Measurements from ENCODE around the gene RGMA.
"Not testable (repeated sequence)": the region's sequence is repeated elsewhere in the genome, so short reads cannot be mapped to it uniquely, and the experiment has no call there.

RGMA gene

DNA sequence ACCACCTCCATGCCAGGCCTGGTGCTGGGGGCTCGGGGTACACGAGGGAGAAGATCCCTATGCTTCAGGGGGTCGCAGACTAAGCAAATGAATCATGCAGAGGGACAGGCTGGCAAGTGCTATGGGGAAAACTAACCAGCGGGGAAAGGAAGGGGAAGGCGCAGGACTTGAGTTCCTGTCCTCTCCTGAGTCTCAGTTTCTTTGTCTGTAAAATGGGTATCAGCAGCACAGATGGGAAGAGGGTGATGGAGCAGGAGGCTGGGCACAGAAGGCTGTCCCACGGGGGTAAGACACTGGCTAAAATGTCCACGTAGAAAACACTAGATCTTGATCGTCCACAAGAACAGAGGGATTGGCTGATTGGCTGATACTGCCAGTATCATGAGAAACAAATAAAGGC lies 39.8 kb downstream of the RGMA start:
- DNase-seq, result no peak

DNA sequence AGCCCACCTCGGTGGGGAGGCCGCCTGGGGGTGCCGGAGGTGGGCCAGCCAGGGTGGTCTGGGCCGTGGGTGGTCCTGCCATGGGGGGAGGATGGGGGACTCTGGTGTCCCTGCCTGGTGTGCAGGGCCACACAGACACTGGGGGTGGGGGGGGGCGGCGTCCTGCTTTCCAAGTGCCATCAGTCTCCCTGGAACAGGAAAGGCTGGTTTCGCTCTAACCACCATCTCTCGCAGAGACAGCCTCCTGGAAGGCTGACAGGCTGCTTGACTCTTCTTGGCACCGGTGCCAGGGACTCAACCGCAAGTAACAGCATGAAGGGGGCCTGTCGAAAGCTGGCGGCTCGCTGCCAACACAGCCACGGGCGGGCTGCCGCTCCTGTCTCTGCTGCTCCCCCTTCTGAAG lies 40.3 kb downstream of the RGMA start:
- peak in 27 of 56 donors; percentile 12 to 61 (median 37) for DNase-seq

DNA sequence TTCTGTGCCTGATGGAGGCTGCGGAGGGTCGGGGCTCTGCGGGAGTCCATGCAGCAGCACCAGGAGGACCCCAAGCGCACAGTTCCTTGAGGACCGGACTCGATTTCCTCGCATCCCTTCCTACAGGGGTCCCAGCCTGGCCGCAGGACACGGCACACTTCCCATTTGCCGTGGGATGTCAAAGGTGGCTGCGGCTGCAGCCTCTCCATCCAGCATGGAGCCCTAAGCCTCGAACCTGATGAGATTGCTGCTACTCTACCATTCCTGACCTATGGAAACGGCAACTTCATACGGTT lies 40.6 kb downstream of the RGMA start:
- DNase-seq, result no peak

DNA sequence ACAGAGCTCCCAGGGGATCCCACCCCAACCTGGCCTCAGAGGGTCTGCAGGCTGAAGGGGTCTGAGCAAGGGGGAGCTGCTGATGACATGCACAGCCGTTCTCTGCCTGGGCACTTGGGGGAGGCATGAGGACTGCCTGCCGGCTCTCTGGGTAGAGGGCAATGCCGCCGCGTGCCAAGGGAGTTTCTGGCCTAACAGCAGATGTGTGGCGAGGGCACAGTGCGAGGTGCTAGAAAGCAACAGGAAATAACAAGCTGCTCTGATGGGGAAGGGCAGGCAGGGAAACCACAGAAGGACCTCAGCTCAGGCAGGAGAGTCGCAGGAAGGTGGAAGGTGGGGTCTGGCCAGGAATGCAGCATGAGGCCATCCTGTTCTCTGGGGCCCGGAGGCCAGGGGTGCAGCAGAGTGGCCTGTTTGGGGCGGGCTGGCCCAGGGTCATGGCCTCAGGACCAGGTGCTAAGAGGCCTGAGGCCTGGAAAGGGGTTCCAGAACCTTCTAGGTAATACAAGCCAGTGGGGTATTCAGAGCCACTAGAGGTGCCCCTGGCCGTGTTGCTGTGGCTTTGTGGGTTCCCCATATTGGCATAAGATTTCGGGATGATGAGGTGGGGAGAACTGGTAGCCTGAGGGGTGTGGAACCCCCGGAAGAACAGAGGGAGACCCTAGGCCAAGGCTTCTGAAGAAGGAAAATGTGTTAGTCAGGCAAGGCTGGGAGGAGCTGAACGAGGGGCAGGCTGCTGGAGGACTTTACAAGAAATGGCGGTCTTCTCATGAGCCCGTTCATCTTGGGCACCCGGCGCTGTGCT lies 41.2 kb downstream of the RGMA start:
- DNase-seq, result no peak

DNA sequence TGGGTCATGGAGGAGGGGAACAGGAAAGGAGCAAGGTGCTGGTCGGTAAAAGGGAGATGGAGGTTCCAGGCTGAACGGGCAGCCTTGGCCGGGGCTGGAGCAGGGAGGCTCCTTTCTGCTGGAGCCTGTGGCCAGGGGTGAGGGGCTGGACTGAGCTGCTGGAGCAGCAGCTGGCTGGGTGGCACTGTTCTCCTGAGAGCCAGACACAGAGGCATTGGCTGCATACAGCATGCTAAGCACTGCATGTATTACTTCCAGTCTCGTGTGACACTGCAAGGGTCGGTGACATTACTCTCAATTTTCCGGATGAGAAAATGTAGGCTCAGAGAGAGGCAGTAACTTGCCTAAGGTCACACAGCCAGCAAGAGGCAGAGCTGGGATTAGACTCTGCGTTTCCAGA lies 42.3 kb downstream of the RGMA start:
- DNase-seq, result no peak

DNA sequence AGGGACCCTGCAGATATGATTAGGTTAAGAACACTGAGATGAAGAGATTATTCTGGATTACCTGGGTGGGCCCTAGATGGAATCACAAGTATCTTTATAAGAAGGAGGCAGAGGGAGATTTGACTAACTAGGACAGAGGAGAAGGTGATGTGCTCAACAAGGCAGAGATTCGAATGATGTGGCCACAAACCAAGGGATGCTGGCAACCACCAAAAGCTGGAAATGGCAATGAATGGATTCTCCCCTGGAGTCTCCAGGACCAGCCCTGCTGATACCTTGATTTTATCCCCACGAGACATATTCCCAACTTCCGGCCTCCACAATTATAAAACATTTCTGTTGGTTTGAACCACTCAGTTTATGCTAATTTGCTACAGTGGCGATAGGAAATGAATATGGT lies 42.9 kb downstream of the RGMA start:
- no peak for DNase-seq

DNA sequence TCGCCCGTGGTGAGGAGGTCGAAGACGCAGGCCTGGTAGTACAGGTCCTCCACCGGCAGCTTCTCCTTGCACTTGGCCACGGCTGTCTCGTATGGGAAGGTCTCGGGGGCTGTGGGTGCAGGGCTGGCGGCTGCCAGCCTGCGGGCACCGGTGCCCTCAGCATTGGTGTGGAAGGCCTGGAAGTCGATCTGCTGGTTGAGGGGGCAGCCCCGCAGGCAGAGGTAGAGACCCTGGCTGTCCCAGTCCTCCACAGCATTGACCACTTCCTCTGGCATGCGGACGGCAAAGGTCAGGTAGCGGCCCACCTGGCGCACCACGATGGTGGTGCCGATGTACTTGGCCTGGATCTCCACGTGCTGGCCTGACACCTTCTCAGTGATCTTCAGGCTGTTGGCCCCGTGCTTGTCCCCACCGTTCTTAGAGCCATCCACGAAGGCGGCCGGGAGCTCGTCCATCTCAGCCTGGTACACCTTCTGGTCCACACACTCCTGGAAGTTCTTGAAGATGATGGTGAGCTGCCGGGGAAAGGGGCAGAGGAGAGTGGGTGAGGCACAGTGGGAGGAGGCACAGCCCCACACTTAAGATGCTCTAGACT lies 43.7 kb downstream of the RGMA start:
- no peak for DNase-seq

DNA sequence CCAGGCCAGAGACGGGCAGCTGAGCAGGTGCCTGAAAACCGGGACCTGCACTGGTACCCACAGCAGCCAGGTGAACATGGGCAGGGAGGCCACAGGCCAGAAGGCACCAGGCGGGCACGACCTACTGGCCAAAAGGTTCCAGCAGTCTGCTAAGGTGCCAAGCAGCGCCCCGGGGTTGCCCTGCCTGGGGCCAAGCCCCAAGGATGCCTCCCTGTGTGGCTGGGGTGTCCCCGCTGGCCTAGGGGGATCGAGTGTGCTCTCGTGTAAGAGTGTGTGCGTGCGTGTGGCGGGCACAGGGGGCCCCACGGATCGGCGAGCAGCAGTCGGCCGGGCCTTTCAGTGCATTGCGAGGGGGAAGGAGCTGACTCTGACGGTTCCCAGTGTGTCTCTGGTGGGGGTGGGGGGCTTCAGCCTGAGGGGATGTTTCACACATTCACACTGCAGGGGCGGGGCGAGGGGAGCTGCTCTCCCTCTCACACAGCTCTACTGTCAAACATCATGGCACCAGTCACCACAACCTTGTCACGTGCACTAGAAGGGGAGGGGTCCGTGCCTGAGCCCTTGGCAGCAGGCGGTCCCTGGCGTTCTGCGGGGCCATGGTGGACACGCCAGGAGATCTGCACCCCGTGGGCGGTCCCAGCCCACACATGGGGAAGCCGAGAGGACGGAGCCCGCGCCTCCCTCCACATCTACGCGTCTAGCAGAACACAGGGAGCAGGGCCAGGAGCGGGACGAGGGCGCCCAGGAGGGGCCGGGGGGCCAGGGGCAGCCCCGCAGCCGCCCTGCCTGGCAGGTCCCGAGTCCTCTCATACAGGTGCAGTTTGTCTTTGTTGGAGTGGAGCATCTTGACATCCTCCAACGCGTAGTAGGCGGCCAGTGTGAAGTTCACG lies 44.5 kb downstream of the RGMA start:
- no peak for DNase-seq

DNA sequence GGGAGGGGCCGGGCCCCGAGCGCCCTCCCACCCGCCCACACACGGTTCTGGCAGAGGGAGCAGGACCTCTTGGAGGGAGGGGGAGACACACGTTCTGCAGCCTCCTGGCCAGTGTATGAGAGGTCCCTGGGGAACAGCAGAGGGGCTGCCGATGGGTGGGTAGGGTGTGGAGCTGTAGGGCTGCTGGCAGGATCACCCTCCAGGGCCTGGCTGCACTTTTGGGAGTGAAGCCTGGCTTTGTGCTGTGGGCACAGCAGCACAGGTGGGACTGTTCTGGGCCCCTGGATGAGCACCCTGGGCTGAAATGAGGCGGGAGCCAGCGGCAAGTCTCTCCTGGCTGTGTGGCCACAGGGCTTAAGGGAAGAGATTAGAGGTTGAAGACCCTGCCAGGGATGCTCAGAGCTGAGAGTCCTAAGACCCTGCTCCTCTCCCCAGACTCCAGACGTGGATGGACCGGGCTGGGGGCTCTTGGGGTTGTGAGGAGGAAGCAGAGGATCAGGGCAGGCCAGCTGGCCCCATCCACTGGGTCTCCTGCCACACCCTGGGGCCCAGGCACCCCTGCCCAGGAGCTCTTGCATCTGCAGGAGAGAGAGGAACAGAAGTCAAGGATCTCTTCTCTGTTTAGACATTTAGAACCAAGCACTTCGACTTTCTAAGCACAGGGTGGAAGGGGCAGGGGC lies 45.2 kb downstream of the RGMA start:
- DNase-seq, result no peak

DNA sequence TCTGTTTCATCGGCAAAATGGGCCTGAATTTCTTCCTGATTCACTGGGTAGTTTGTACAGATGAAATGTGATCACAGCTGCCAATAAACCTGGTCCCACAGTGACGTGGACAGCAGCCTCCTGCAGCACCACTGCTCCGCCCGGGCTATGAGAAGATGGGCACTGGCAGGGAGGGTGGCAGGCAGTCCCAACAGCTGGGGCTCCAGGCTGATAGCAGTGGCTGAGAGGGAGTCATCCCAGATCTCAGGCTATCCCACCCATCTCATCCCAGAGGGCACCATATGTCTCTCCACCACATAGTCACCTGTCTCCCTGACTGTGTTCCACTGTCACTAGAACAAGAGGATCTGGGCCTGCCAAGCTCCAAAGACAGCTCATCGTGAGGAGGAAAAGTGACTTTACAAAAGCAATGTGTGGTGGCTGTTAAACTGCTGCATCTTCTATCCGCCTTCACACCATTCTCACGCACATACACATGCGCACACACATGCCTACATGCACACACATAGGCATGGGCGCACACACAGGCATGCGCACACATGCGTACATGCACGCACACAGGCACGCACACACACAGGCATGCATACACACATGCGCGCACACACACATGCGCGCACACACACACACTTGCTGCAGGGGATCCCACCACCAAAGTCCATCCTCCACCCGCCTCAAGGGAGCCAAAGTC lies 46.2 kb downstream of the RGMA start:
- DNase-seq, result no peak

DNA sequence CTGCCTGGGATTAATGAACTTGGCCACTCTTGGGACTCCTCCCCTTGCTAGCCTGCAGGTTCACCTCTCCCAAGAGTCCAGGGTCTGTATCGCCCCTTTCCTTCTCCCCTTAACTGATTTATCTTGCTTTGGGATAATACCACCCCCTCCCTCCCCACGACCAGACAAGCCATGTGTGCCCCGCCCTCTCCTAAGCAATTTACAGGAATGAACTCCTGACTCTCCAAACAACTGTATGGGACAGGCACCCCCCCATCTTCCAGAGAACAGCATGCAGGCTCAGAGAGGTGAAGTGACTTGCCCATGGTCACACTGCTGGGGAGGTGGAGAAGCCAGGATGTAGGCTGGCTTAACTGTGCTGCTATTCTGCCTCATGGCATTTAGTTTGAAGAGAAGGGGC lies 46.8 kb downstream of the RGMA start:
- no peak for DNase-seq

DNA sequence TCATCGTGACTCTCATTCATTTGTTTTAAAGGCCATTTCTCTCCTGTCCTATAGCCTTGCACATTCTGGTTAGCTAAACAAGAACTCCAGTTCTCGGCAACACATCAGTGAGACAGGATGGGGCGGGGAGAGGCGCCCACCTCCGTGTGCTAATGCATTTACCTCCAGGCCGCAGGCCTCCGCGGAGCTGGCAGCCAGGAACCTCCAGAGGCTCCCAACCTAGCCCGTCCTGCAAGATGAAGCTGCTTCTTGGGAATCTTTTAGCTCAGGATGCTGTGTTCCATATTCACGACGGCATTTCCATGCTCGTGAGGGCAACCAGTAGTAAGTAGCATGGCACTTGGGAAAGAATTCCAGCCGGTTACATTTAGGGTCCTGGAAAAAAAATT lies 47.9 kb downstream of the RGMA start:
- no peak for DNase-seq

DNA sequence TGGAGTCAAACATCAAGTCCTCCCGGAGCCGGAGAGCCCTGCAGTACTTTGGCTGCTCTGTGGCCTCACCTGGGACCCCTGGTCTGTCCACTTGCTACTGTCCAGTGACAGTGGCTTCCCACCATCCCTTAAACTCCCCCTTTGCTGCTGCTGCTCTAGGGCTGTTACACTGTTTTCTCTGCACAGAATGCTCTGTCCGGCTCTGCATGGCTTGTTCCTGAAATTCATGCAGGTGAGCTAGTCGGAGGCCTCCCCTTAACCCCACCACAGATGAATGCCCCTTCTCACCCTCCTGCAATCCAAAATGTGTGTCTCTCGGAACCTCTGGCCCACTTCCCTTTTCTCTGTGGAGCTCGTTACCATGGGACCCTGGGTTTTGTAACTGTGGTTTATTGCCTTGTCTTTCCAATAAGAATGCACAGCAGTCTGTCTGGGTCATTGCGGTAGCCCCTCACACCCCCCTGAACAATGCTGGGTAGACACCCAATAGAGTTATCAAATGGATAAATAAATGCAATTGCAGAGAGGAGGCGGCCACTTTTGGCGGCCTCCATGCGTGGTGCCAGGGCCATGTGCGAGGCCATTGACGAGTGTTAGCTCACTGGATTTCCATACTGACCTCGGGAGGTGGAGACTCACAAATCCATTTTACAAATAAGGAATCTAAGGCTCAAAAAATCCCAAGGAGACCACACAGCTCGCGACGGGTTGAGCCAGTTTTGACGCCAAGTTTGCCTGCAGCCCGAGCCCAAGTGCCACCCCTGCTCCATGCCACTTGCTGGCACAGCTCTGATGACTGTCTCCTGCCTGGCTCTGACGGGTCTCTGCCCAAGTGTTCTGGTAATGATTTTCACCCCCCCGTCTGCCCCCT lies 48.5 kb downstream of the RGMA start:
- DNase-seq, result no peak

DNA sequence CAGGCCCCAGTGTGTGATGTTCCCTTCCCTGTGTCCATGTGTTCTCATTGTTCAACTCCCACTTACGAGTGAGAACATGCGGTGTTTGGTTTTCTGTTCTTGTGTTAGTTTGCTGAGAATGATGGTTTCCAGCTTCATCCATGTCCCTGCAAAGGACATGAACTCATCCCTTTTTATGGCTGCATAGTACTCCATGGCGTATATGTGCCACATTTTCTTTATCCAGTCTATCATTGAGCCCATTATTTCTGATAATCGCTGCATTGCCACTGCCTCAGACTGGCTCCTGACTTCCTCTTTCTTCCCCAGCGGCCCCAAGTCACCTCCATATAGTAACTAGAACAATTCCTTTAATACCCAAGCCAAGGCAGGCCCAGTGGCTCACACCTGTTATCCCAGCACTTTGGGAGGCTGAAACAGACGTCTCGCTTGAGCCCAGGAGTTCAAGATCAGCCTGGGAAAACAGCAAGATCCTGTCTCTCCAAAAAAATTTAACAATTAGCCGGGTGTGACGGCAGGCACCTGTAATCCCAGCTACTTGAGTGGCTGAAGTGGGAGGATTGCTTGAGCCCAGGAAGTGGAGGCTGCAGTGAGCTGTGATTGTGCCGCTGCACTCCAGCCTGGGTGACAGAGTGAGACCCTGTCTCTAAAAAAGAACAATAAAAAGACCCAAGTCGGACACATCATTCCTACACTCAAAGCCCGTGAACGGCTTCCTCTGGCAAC lies 49.3 kb downstream of the RGMA start:
- not testable (repeated sequence) for DNase-seq

DNA sequence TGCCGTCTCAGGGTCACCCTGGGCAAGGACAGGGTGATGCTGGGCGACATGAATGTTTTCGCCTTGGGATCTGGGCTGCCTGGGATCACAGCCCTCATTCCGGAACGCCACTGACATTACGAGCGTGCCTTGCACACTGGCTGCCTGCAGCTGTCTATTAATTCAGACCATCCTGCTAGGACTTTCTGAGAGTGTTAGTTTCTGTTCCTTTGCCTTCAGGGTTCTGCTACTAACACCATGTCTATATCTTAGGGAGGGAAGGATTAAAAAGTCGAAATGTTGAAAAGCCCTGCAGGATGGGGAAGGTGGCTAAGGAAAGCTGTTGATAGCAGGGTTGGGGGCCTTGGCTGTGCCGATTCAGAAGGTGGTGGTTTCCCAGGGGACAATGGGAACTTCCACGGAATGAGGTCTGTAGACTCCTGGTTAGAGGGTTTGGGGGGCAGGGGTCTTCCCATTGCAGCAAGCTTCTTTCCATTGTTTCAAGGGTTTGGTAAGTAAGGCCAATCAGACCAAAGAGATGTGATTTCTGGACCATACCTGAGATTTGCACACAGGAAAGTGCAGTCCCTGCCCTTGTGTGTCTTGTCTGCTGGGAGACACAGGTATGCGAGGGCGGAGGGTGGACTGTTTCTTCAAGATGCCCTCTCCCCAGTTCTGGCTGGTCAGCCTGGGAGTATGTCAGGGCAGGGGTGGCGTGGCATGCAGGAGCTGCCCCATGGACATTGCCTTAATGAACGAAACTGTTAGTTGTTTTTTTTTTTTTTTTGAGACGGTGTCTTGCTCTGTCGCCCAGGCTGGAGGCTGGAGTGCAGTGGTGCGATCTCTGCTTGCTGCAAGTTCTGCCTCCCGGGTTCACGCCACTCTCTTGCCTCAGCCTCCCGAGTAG lies 50.9 kb downstream of the RGMA start:
- DNase-seq, result no peak

DNA sequence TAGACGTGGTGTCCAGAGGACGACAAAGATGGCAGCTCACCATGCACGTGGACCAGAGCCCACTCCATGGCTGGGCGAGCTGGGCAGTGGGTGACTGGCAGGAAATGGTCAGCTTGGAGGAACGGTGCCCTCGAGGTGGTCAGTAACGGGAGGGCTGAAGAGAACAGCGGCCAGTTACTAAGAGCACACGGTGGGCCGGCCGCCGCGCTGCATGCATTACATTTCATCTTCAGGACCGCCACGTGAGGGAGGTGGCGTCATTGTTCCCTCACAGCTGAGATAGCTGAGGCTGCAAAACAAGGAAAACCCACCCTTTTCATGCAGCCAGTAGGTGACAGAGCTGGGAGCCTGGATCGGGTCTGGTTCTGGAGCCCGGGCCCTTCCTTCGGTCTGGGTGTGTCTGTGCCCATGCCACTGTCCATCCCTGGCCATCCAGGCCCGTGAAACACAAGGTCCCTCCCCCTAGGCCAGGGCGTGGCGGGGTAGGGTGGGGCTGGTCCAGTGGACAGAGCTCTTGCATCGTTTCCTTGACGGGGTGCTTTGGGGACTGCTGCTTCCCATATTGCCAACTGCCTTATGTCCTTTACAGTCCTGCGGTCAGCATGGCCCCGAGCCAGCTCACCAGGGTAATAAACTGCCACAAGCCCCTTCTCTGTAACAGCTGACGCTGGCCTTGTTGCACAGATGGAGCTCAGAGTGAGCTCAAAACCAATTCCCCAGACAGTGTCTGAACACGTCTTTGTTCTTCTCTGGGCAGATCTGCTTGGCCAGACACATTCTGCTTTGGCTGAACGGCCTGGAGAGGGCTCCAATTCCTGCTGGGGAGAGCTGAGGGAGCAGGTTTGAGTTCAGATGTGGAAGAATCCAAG lies 51.8 kb downstream of the RGMA start:
- peak in 40 of 56 donors; percentile 11 to 80 (median 40) for DNase-seq

Data from amygdala (tissue), 56 donors.